Measurements from ENCODE around the gene COBLL1.

COBLL1 gene

DNA sequence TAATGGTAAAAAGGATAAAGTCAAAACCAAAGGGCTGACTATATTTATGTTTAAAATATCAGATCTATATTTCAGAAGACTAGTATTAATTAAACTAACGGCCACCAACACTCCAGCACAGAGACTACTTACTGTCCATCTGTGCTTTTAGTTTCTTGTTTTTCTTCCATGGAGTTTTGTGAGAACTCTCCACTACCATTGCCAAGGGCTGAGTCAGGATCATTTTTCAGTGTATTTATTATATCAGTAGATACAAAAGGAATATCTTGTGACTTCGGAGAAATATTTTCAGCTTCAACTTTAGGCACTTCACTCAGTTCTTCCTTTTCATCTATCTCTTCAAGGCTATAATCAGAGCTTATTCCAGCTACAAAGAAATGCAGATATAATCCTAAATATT, 141.2 kb downstream of the COBLL1 start:
- TF ChIP-seq, protein P1, sequence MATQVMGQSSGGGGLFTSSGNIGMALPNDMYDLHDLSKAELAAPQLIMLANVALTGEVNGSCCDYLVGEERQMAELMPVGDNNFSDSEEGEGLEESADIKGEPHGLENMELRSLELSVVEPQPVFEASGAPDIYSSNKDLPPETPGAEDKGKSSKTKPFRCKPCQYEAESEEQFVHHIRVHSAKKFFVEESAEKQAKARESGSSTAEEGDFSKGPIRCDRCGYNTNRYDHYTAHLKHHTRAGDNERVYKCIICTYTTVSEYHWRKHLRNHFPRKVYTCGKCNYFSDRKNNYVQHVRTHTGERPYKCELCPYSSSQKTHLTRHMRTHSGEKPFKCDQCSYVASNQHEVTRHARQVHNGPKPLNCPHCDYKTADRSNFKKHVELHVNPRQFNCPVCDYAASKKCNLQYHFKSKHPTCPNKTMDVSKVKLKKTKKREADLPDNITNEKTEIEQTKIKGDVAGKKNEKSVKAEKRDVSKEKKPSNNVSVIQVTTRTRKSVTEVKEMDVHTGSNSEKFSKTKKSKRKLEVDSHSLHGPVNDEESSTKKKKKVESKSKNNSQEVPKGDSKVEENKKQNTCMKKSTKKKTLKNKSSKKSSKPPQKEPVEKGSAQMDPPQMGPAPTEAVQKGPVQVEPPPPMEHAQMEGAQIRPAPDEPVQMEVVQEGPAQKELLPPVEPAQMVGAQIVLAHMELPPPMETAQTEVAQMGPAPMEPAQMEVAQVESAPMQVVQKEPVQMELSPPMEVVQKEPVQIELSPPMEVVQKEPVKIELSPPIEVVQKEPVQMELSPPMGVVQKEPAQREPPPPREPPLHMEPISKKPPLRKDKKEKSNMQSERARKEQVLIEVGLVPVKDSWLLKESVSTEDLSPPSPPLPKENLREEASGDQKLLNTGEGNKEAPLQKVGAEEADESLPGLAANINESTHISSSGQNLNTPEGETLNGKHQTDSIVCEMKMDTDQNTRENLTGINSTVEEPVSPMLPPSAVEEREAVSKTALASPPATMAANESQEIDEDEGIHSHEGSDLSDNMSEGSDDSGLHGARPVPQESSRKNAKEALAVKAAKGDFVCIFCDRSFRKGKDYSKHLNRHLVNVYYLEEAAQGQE (IDR thresholded peaks at IDR 0.05; ENCODE audit: insufficient read depth in 1 of 2, low read depth in 2 of 2, low read length in 2 of 2): no peak
- no peak for TF ChIP-seq SIN3A (IDR thresholded peaks at IDR 0.05; ENCODE audit: borderline replicate concordance, insufficient read depth, low read length)
- no peak for TF ChIP-seq TAF1 (IDR thresholded peaks at IDR 0.05; ENCODE audit: borderline replicate concordance, insufficient read depth, low read length)
- TF ChIP-seq POLR2AphosphoS5 (IDR thresholded peaks at IDR 0.05; ENCODE audit: low read depth, low read length): no peak
- no peak for TF ChIP-seq FOXP2 (optimal IDR thresholded peaks at IDR 0.05; ENCODE audit: borderline replicate concordance, extremely low read depth, extremely low read length, insufficient read depth)

DNA sequence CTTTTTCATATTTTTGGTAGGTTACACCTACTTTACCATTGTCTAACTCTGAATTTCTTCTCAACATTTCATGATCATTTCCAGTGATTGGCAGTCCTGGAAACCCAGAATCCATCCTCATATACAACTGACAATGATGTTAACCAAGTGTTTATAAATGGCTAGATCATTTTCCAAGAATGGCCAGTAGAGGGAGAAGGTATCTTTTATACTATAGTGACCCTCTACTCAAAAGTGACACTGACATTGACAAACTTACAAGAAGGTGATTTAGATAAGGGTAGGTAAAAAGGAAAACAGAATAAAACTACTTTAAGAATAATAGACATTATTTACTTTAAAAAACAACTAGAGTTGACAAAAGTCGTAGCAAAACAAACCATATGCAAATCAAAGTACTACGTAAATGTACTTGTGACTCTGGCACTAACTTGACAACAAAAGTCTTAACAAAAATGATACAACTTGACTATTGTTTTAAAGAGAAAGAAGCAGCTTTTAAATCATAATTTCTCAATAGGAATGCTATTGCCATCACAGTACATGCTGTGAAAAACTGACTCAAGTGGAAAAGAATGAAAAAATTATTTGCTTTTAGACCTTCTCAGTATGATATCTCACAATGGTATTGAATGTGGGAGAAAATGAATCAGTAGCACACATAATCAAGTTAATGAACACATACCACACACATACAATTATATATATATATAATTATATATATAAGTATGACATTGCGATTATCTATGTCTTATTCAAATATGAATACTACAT, 143.7 kb downstream of the COBLL1 start:
- no peak for TF ChIP-seq SIN3A (IDR thresholded peaks at IDR 0.05; ENCODE audit: borderline replicate concordance, insufficient read depth, low read length)
- TF ChIP-seq FOXP2 (optimal IDR thresholded peaks at IDR 0.05; ENCODE audit: borderline replicate concordance, extremely low read depth, extremely low read length, insufficient read depth): no peak
- no peak for TF ChIP-seq POLR2AphosphoS5 (IDR thresholded peaks at IDR 0.05; ENCODE audit: low read depth, low read length)
- TF ChIP-seq, protein P1 (IDR thresholded peaks at IDR 0.05; ENCODE audit: insufficient read depth in 1 of 2, low read depth in 2 of 2, low read length in 2 of 2): no peak
- no peak for TF ChIP-seq TAF1 (IDR thresholded peaks at IDR 0.05; ENCODE audit: borderline replicate concordance, insufficient read depth, low read length)

DNA sequence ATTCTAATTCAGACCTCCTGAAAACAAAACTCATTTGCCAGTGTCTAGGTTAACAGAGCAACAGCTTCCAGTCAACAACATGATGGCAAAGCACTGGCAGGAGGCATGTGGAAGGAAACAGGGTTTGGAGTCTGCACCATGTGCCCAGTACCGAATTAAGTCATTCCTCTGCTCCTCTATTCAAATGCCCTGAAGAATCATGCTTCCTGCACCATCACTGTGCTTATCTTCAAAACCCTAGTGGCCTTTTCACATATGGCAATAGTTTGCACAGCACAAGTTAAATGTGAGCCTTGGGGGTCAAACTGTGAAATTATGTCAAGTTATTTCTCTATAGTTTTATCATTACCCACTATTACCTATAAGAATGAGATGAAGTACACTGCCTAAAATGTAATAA, 145.0 kb downstream of the COBLL1 start:
- TF ChIP-seq, protein P1 (IDR thresholded peaks at IDR 0.05; ENCODE audit: insufficient read depth in 1 of 2, low read depth in 2 of 2, low read length in 2 of 2): no peak
- no peak for TF ChIP-seq FOXP2 (optimal IDR thresholded peaks at IDR 0.05; ENCODE audit: borderline replicate concordance, extremely low read depth, extremely low read length, insufficient read depth)
- no peak for TF ChIP-seq TAF1 (IDR thresholded peaks at IDR 0.05; ENCODE audit: borderline replicate concordance, insufficient read depth, low read length)
- no peak for TF ChIP-seq SIN3A (IDR thresholded peaks at IDR 0.05; ENCODE audit: borderline replicate concordance, insufficient read depth, low read length)
- TF ChIP-seq POLR2AphosphoS5 (IDR thresholded peaks at IDR 0.05; ENCODE audit: low read depth, low read length): no peak

DNA sequence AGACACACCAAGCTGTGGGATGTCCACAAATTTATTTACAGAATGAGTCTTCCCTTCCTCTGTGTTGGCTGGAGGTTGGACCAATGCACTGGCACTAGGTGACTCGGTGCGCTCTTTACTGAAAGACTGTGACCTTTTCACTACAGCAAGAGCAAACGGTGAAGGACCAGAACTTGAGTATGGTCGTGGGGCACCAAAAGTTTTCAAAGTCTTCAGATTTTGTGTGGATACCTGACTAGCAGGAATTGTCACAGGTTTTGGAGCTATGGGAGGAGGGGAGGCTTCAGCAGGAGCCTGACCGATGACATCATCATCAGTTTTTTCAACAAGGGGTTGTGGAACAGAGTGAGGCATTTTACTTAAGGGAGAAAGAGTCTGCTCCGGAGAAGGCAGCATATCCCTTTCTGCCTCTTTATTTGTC, 147.3 kb downstream of the COBLL1 start:
- TF ChIP-seq POLR2AphosphoS5 (IDR thresholded peaks at IDR 0.05; ENCODE audit: low read depth, low read length) (no peak), SIN3A (IDR thresholded peaks at IDR 0.05; ENCODE audit: borderline replicate concordance, insufficient read depth, low read length) (no peak), TAF1 (IDR thresholded peaks at IDR 0.05; ENCODE audit: borderline replicate concordance, insufficient read depth, low read length) (no peak), FOXP2 (optimal IDR thresholded peaks at IDR 0.05; ENCODE audit: borderline replicate concordance, extremely low read depth, extremely low read length, insufficient read depth) (no peak)
- TF ChIP-seq, protein P1 (IDR thresholded peaks at IDR 0.05; ENCODE audit: insufficient read depth in 1 of 2, low read depth in 2 of 2, low read length in 2 of 2): no peak
